Raji (cell line): Measurements from ENCODE around the gene PERP.

Source experiments
- POLR2A ChIP-seq: IDR thresholded peaks from 2 replicates; pipeline ENCODE4 v1.6.1; 2011; ENCODE audit warnings: low read depth, low read length, control low read depth; ENCODE audit not compliant: insufficient read depth

PERP gene

GRCh38 chr6:138107078-138107751, at the start of gene PERP:
PERP (minus strand) TSS chr6:138107419; CDS start chr6:138107340, 79 bp downstream.
- no peak for TF ChIP-seq POLR2A

GRCh38 chr6:138155443-138155842, 48.2 kb upstream of the PERP start:
- TF ChIP-seq POLR2A = no peak

DNA sequence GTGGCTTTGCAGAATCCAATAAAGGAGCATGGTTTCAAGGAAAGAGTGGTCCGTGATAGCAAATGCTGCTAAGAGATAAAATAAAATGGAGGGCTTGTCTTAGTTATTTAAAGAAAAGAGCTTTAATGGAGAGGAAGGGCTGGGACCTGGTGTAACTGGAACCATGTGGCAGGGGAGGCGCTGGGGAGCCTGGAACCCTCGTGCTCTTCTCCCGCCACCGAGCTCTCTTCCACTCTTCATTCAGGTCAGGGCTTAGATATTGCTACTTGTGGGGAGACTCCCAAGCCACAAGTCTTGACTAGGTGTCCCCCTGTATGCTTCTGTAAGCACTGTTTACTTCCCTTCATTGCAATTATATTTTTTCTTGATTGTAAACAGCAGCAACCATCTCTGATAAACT, 39.3 kb upstream of the PERP start:
- TF ChIP-seq POLR2A = no peak

DNA sequence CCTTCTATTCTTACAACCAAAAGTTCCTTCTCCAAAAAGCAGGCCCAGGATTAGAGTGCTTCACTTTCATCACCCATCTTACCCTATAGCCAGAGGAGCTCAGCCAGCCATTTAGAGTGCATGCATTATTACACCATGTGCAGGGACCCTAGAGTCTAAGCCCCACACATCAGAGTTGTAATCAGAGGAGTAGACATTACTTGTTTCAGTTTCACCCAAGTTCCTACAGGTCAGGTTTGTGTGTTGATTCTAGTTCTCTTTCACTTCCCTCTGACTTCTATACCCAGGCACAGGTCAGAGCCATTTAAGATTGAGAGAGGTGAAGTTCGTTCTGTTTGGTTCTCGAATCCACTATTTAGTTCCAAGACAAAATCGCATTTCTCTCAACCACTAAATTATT, 38.2 kb upstream of the PERP start:
- TF ChIP-seq POLR2A = no peak

DNA sequence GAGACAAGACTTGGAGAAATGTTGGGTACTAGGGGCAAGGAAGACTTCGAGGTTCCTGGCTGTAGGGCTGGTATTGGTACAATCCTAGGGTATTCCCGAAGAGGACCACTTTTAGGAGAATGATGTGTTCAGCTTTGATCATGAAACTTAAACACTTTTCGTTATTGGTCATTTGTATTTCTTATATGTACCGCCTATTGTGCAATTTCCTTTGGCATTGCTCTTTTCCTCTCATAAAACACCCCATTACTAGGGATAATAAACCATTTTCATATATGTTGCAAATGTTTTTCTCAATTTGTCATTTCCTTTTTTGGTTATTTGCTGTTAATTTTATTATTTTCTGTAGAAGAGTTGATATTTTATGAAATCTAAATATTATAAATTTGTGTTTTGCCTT, 35.6 kb upstream of the PERP start:
- TF ChIP-seq POLR2A = no peak

DNA sequence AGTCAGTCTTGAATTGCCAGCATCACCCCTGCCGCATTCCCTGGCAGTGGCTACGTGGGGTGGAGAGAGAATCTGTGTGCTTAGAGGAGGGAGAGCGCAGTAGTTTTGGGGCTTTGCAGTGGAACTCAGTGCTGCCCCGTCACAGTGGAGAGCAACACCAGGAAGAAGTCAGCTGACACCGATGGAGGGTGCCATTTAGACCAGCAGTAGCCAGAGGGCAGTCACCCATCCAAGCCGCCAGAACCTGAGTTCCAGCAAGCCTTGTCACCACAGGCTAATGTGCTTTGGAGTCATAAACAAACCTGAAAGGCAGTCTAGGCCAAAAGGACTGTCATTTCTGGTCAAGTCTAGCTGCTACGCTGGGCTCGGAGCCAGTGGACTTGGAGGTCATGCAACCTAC, 22.0 kb upstream of the PERP start:
- TF ChIP-seq POLR2A = no peak

GRCh38 chr6:138128096-138128495, 20.9 kb upstream of the PERP start:
- no peak for TF ChIP-seq POLR2A

DNA sequence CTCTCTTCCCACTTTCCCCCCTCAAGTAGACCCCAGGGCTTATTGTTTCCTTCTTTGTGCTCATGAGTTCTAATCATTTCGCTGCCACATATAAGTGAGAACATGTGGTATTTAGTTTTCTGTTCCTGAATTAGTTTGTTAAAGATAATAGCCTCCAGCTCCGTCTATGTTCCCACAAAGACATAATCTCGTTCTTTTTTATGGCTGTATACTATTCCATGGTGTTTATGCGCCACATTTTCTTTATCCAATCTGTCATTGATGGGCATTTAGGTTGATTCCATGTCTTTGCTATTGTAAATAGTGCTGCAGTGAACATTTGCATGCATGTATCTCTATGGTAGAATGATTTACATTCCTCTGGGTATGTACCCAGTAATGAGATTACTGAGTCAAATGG, 16.9 kb upstream of the PERP start:
- no peak for TF ChIP-seq POLR2A

GRCh38 chr6:138119976-138120375, 12.8 kb upstream of the PERP start:
- TF ChIP-seq POLR2A = no peak

DNA sequence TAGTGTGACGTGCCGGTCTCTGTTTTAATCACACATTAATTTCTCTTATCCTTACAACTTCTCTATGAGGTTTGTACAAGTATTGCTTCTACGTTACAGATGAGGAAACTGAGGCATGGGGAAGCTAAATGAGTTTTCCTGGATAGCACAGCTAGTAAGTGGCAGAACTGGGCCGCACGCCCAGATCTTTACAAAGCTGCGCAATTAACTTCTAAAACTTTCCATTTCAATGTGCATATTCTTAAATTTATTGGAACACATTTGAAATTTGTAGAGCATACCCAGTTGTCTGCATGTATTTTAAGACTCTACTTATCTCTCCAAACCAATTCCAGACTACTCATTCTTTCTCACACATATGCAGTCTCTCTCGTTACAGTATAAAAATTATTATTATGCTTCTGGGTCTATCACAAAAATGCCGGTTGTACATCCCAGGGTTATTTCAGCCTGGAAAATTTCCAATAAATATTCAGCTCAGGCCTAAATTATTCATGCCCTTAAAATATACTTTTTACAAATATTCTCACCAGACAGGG, 10.2 kb upstream of the PERP start:
- TF ChIP-seq POLR2A = no peak

- no peak for TF ChIP-seq POLR2A
Observed at GRCh38 chr6:138116661-138116999, 9.4 kb upstream of the PERP start.

GRCh38 chr6:138115877-138116660, 8.8 kb upstream of the PERP start:
- TF ChIP-seq POLR2A = no peak

DNA sequence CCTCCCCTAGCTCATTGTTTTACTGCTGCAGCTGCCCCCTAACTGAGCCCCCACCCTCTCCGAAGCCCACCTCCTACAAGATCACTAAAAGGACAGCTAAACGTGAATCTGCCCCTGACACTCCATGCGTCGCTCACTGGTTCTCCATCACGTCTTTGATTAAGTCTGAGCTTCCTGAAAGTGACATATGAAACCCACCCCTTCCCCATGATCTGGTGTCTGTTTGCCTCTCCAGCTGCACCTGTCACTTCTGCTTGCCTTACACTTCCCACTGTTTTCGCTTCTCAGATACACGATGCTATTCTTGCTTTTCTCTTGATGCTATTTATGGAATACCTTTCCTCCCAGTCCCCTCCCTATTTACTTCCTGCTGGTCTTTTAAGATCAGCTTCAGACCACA, 8.0 kb upstream of the PERP start:
- TF ChIP-seq POLR2A = no peak

GRCh38 chr6:138113588-138114210, 6.5 kb upstream of the PERP start:
- TF ChIP-seq POLR2A = no peak

GRCh38 chr6:138110229-138110628, 3.0 kb upstream of the PERP start:
- no peak for TF ChIP-seq POLR2A
